K562 treated with DMSO at 1 percent for 24 hours (cell line): ENCODE data around the gene GRK3. TPM values are rescaled to one million over a fixed set of nuclear protein-coding genes. Genes with fewer than 3 reads are reported as not detected.

ENCODE experiments used
- total RNA-seq: library from RNA; unstranded; fragments of 300-600 nt; gene quantifications from 2 replicates; pipeline ENCODE4 v1.2.3, GENCODE V29; 2022; ENCODE audit warnings: low read depth; ENCODE audit not compliant: insufficient read depth

GRK3 gene
- total RNA-seq: 2.6 and 3.4 TPM in 2 replicates

GRCh38 chr22:25564320-25564978, at the start of gene GRK3:
Gene GRK3 (plus strand): TSS chr22:25564675. CDS start chr22:25565041, 366 bp downstream.

GRCh38 chr22:25741692-25742626, 177.5 kb downstream of the GRK3 start, which contains the start of gene MYO18B:
Gene MYO18B (plus strand): TSS chr22:25742188. CDS start chr22:25761093, 18,905 bp downstream.

Other genes with a start within 250 kb of the GRK3 start
- gene MYO18B, start 177.5 kb downstream of the GRK3 start, total RNA-seq: 15.0 and 17.3 TPM in 2 replicates